GM21381 (cell line): Measurements from ENCODE around the gene MNX1.
A peak's percentile ranks its signal among the peaks of the same experiment; 100 is the strongest.

Experiments
- ATAC-seq: cut with Tn5 transposase; IDR thresholded peaks from one replicate; pipeline ENCODE4 v1.9.1; 2021; ENCODE audit warnings: mild to moderate bottlenecking, moderate library complexity; ENCODE audit not compliant: unreplicated experiment

The MNX1 gene

GRCh38 chr7:157010588-157011332 is at the start of gene MNX1:
Gene MNX1 (minus strand): TSS chr7:157010663. CDS start chr7:157010350, 313 bp downstream.
- peak; percentile 75 for ATAC-seq

DNA sequence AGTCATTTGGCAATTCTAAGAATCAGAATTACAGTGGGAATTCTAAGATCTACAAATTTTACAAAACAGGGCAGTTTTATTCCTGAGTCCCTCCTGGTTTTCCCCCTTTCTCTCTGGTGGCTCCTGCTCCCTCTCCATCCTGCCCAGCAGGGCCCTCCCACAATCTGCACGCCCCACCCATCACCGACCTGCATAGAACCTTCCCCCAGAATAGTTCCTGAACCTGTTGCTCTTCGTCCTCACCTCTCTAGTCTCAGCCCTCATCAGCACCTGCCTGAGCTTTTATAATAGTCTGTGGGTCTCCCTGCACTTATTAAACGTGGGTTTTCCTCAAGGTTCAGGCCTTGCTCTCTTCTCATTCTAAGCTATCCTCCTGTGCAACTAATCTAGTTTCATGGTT is 49.1 kb upstream of the MNX1 start:
- ATAC-seq: no peak

- ATAC-seq: no peak
Measured at GRCh38 chr7:157058701-157059100, 48.2 kb upstream of the MNX1 start.

- ATAC-seq: no peak
Measured at GRCh38 chr7:157058068-157058467, 47.6 kb upstream of the MNX1 start.

DNA sequence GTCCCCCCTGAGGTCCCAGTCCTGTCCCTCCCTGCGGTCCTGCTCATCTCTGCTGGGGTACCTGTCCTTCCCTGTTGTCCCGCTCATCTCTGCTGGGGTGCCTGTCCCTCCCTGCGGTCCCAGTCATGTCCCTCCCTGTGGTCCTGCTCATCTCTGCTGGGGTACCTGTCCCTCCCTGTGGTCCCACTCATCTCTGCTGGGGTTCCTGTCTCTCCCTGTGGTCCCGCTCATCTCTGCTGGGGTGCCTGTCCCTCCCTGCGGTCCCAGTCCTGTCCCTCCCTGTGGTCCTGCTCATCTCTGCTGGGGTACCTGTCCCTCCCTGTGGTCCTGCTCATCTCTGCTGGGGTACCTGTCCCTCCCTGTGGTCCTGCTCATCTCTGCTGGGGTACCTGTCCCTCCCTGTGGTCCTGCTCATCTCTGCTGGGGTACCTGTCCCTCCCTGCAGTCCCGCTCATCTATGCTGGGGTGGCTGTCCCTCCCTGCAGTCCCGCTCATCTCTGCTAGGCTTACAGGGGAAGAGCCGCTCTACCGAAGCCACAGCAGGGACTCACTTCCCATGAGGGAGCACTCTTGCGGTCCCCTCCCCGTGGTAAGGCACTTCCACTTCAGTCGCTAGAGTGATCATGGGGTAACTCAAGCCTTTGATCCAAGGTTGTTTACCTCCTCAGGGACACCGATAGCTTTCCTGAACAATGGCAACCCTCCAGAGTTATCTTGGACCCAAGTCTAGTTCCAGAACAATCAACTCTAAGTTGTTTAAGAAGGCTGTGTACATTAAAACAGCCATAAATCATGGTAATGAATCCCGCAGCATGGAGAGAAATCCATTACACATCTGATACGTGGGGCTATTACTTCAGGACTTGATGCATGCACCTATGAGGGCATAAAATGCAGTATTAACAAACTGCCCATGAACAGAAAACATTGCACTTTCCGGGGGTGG is 46.8 kb upstream of the MNX1 start:
- ATAC-seq: no peak

- ATAC-seq: no peak
Measured at GRCh38 chr7:157056246-157056645, 45.8 kb upstream of the MNX1 start.

GRCh38 chr7:157054927-157055326 is 44.5 kb upstream of the MNX1 start:
- ATAC-seq: no peak

GRCh38 chr7:157053118-157053517 is 42.7 kb upstream of the MNX1 start:
- no peak for ATAC-seq

DNA sequence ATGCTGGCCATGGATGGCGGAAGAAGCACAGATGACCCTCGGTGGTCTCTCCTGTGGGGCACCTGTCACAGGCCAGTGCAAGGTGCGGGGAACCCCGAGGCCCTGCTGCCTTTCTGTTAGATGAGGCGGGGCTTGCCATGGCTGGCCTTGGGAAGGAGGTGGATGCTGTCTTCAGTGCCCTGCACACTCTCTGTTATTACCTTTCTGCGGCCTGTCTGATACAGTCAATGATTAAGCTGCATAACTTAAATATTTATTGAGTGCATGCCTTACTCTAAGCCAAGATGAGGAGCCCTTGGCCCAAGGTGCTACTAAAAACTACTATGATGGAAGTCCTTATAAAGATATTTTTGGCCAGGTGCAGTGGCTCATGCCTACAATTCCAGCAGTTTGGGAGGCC is 36.7 kb upstream of the MNX1 start:
- ATAC-seq: no peak

DNA sequence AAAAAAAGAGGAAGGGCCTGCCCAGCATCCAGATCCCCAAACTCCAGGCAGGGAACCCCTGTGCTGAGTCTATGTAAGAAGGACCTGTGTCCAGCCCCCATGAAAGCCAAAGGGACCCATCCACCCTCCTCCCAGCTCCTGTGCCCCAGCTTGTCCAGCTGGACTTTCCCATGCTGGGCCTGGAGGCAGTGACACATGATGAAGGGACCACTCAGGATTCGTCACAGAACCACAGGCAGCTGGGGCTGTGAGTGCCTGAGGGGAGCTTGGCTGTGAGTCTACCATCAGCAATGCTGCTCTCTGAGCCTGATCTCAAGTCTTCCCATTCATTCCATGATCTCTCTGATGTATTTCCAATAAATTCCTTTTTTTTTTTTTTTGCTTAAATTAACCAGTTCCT is 36.2 kb upstream of the MNX1 start:
- ATAC-seq: no peak

DNA sequence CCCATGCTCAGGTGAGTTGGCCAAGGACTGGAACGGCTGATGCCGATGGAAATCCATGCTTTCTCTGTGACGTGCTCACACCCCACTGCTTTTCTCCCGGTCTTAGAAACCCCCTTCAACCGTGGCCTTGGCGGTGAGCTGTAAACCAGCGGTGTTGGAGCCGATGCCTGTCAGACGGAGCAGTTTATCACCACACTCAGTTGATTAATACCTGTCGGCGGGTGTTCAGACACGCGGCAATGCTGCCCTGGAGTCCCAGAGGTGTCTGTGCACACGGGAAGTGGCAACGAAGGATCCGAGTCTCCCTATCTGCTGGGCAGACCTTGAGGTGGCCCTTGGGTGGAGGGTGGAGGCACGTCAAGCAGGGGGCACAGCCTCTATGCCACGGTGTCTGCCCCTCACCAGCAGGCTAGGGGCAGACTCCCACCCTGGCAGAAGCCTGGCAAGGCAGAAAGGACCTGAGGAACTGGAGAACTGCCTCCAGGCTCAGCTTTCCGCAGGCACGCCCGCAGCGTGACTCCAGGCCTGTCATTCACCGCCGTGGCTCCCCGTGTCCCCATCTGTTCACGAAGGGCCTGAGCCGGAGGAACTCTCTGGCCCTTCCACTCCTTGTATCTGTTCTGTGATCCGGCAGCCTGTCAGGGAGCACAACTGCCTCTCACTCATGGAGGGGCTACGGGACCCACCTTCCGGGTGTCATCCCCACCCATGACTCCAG is 34.6 kb upstream of the MNX1 start:
- no peak for ATAC-seq

GRCh38 chr7:157044147-157044687 is 33.8 kb upstream of the MNX1 start:
- ATAC-seq: no peak

DNA sequence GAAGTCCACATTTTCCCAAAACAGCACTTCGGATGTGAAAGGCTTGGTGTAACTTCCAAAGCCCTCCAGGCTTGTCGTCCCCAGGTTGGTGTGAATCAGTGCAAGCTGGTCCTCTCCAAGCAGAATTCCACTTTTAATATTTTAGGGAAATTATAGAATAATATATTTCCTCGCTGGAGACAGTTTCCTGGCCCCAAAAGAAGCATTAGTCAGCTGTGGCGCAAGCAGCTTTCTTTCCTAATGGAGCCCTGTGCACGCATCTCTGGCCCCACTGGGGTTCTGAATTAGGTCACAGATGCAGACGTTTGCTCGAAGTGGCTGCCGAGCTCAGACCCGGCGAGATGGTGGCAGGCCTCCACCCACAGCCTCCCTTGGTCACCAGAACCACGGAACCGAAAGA is 33.3 kb upstream of the MNX1 start:
- ATAC-seq: no peak

GRCh38 chr7:157041514-157042277 is 31.2 kb upstream of the MNX1 start:
- ATAC-seq: no peak

GRCh38 chr7:157041004-157041403 is 30.5 kb upstream of the MNX1 start:
- no peak for ATAC-seq

- no peak for ATAC-seq
Measured at GRCh38 chr7:157037635-157038034, 27.2 kb upstream of the MNX1 start.

GRCh38 chr7:157037028-157037427 is 26.6 kb upstream of the MNX1 start:
- no peak for ATAC-seq

DNA sequence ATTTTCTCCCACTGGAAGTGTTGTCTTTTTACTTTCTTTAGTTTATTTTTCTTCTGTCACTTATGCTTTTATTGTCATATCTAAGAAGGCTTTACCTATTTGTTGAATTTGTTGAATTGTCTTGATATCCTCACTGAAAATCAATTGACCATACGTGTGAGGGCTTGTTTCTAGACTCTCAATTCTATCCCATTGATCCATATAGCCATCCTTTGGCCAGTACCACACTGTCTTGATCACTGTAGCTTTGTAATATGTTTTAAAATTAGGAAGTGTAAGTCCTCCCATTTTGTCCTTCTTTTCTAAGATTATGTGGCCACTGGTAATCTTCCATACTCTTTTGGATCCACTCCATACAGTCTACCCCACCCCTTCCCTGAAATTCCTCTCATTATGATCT is 25.5 kb upstream of the MNX1 start:
- ATAC-seq: no peak

DNA sequence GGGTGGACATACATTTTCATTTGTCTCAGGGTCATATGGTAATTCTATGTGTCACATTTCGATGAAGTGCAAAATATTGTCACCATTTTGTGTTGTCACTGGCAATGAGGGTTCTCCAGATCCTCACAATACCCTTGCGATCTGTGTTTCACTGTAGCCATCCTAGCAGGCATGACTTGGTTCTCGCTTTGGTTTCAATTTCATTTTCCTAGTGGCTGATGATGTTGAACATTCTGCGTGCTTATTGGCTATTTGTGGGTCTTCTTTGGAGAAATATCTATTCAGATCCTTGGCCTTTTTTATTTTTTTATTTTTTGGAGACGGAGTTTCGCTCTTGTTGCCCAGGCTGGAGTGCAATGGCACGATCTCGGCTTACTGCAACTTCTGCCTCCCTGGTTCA is 24.8 kb upstream of the MNX1 start:
- ATAC-seq: no peak
